Tibial nerve (tissue), 4 donors: ENCODE measurements around the gene TNRC6C.

ENCODE experiments used
- CTCF ChIP-seq, 5 experiments: fragments of 200-600 bp in 3 of 5; fragments of 450-650 bp in 2 of 5; sonication (generic) in 3 of 5; IDR thresholded peaks; one replicate each; pipeline ENCODE4 v1.5.1; 2016 to 2019; ENCODE audit warnings: antibody characterized with exemption in 5 of 5, mild to moderate bottlenecking in 3 of 5, moderate library complexity in 2 of 5
- EP300 ChIP-seq, 2 donors: sonication (generic); formaldehyde crosslinking; IDR thresholded peaks; one replicate each; pipeline ENCODE4 v1.6.1; 2017; ENCODE audit warnings: antibody characterized with exemption in 2 of 2, mild to moderate bottlenecking in 1 of 2
- POLR2A ChIP-seq, 2 donors: fragments of 450-650 bp; IDR thresholded peaks; one replicate each; pipeline ENCODE4 v1.6.1; 2017; ENCODE audit warnings: antibody characterized with exemption in 2 of 2, mild to moderate bottlenecking in 2 of 2, moderate library complexity in 2 of 2

GRCh38 chr17:78106211-78106610 lies 147.7 kb downstream of the TNRC6C start:
- TF ChIP-seq CTCF (IDR thresholded peaks at IDR 0.05): no peak
- no peak for TF ChIP-seq EP300 (IDR thresholded peaks at IDR 0.05)
- no peak for TF ChIP-seq POLR2A (IDR thresholded peaks at IDR 0.05)
